Nephron progenitor cell (in vitro differentiated cells): Measurements from ENCODE around the gene FARP2.

Experiments
- DNase-seq: peaks from one replicate; pipeline ENCODE4 v3.0.0; 2021
- H3K27ac Mint-ChIP-seq: 2 replicates; pipeline ENCODE4 v1.8.0; 2021; ENCODE audit warnings: mild to moderate bottlenecking, moderate library complexity, mixed read lengths
- H3K27me3 Mint-ChIP-seq: 2 replicates; pipeline ENCODE4 v1.8.0; 2021; ENCODE audit warnings: mild to moderate bottlenecking, low read depth, mixed read lengths; ENCODE audit not compliant: poor library complexity
- H3K36me3 Mint-ChIP-seq: 2 replicates; pipeline ENCODE4 v1.8.0; 2021; ENCODE audit warnings: low read depth, mixed read lengths
- H3K4me1 Mint-ChIP-seq: 2 replicates; pipeline ENCODE4 v1.8.0; 2021; ENCODE audit warnings: mixed read lengths
- H3K4me3 Mint-ChIP-seq: 2 replicates; pipeline ENCODE4 v1.8.0; 2021; ENCODE audit warnings: mild to moderate bottlenecking, moderate library complexity, mixed read lengths
- H3K9me3 Mint-ChIP-seq: 2 replicates; pipeline ENCODE4 v1.8.0; 2021; ENCODE audit warnings: mild to moderate bottlenecking, moderate library complexity, mixed read lengths
- CTCF ChIP-seq: fragments of 200-600 bp; sonication (generic); IDR thresholded peaks from 2 replicates; pipeline ENCODE4 v1.5.0; 2021; ENCODE audit warnings: antibody characterized with exemption

The FARP2 gene

GRCh38 chr2:241479026-241479898, 123.2 kb downstream of the FARP2 start:
- H3K27me3 Mint-ChIP-seq = no peaks in the 10 kb centered on the region
- H3K27ac Mint-ChIP-seq = no peak overlapping the region
- H3K4me3 Mint-ChIP-seq = no peak overlapping the region
- DNase-seq = no peak
- H3K9me3 Mint-ChIP-seq = no peaks in the 10 kb centered on the region
- H3K4me1 Mint-ChIP-seq = peaks cover 16% of the 10 kb centered on the region
- peaks cover 9% of the 10 kb centered on the region for H3K36me3 Mint-ChIP-seq
- no peak for TF ChIP-seq CTCF

- Mint-ChIP-seq H3K4me1 (peaks cover 16% of the 10 kb centered on the region), H3K9me3 (no peaks in the 10 kb centered on the region), H3K27me3 (no peaks in the 10 kb centered on the region), H3K4me3 (no peak overlapping the region), H3K27ac (no peak overlapping the region), H3K36me3 (peaks cover 9% of the 10 kb centered on the region)
- no peak for DNase-seq
- TF ChIP-seq CTCF = no peak
Measured at GRCh38 chr2:241481687-241482086, 125.6 kb downstream of the FARP2 start.

- no peak overlapping the region for H3K27ac Mint-ChIP-seq
- no peaks in the 10 kb centered on the region for H3K27me3 Mint-ChIP-seq
- no peak for DNase-seq
- H3K36me3 Mint-ChIP-seq = peaks cover 12% of the 10 kb centered on the region
- H3K4me3 Mint-ChIP-seq = no peak overlapping the region
- H3K4me1 Mint-ChIP-seq = peaks cover 16% of the 10 kb centered on the region
- no peak for TF ChIP-seq CTCF
- no peaks in the 10 kb centered on the region for H3K9me3 Mint-ChIP-seq
Measured at GRCh38 chr2:241482126-241482955, 126.3 kb downstream of the FARP2 start.

- no peak overlapping the region for H3K4me3 Mint-ChIP-seq
- peaks cover 16% of the 10 kb centered on the region for H3K4me1 Mint-ChIP-seq
- H3K27me3 Mint-ChIP-seq = no peaks in the 10 kb centered on the region
- DNase-seq = no peak
- no peaks in the 10 kb centered on the region for H3K9me3 Mint-ChIP-seq
- no peak for TF ChIP-seq CTCF
- H3K27ac Mint-ChIP-seq = no peak overlapping the region
- peaks cover 8% of the 10 kb centered on the region for H3K36me3 Mint-ChIP-seq
Measured at GRCh38 chr2:241483305-241483704, 127.2 kb downstream of the FARP2 start.

- no peak for DNase-seq
- Mint-ChIP-seq H3K9me3 (no peaks in the 10 kb centered on the region), H3K4me3 (no peak overlapping the region), H3K27me3 (no peaks in the 10 kb centered on the region), H3K27ac (no peak overlapping the region), H3K36me3 (peaks cover 14% of the 10 kb centered on the region), H3K4me1 (peaks cover 17% of the 10 kb centered on the region)
- TF ChIP-seq CTCF = no peak
Measured at GRCh38 chr2:241485172-241485911, 129.3 kb downstream of the FARP2 start.
